GM12878 (cell line): ENCODE results near the gene LRGUK. TPM values are rescaled to one million over a fixed set of nuclear protein-coding genes. Genes with fewer than 3 reads are reported as not detected.

Source experiments
- ATAC-seq: fragments of 200-7000 bp; cut with Tn5 transposase; 3 replicates; pipeline ENCODE4 v1.9.1; 2020; ENCODE audit warnings: mild to moderate bottlenecking, moderate library complexity
- BruUV-seq: library from RNA; stranded (reverse); fragments of 400-500 nt; replicated peaks from 2 replicates; lab custom pipeline; 2021; lab: Mats Ljungman, UMichigan
- CTCF ChIA-PET: fragments of 300-600 bp; sonication (Branson Sonifier 250); formaldehyde crosslinking; extraction: SDS; loops from one replicate; lab custom pipeline; 2021; ENCODE audit warnings: inconsistent platforms; lab: Yijun Ruan, JAX
- POLR2A ChIA-PET: fragments of 350-600 bp; formaldehyde crosslinking; extraction: SDS; loops from one replicate; lab custom pipeline; 2021; ENCODE audit warnings: inconsistent platforms; lab: Charles Lee
- RAD21 ChIA-PET: fragments of 300-600 bp; sonication (Branson Sonifier 250); formaldehyde crosslinking; loops from one replicate; lab custom pipeline; 2023; ENCODE audit warnings: antibody characterized with exemption; ENCODE audit not compliant: unreplicated experiment; lab: Charles Lee
- SMC1A ChIA-PET: fragments of 300-600 bp; sonication (Branson Sonifier 250); formaldehyde crosslinking; loops from one replicate; lab custom pipeline; 2023; ENCODE audit not compliant: unreplicated experiment, uncharacterized antibody; lab: Charles Lee
- DNase-seq: peaks from one replicate; pipeline ENCODE4 v3.0.0-alpha.2; 2011; ENCODE audit warnings: low read depth, low spot score
- FAIRE-seq: peaks from 3 replicates; lab custom pipeline; 2011; peaks lifted over from hg19 to GRCh38; lab: Jason Lieb, UNC
- H2AFZ ChIP-seq: 2 replicates; pipeline ENCODE4 v1.6.0; 2011; ENCODE audit warnings: low read depth, low read length, control low read depth; ENCODE audit not compliant: control insufficient read depth
- H3K27ac ChIP-seq: 2 replicates; pipeline ENCODE4 v1.5.1; 2011; ENCODE audit warnings: control low read depth; ENCODE audit not compliant: control insufficient read depth, insufficient read depth
- H3K27me3 ChIP-seq, 2 experiments: replicated peaks in 1 of 2; 2 replicates each; pipeline versions ENCODE4 v1.6.0 to v1.6.1; 2011; ENCODE audit warnings: low read length in 1 of 2; ENCODE audit not compliant: control insufficient read depth in 2 of 2, insufficient read depth in 2 of 2
- H3K36me3 ChIP-seq, 2 experiments: 2 replicates each; pipeline ENCODE4 v1.5.1; 2011; ENCODE audit warnings: low read length in 1 of 2; ENCODE audit not compliant: control insufficient read depth in 2 of 2, insufficient read depth in 2 of 2
- H3K4me1 ChIP-seq: 2 replicates; pipeline ENCODE4 v1.6.1; 2011; ENCODE audit warnings: mild to moderate bottlenecking, low read length, moderate library complexity, mixed read lengths; ENCODE audit not compliant: control insufficient read depth, insufficient read depth
- H3K4me2 ChIP-seq: 2 replicates; pipeline ENCODE4 v1.6.0; 2011; ENCODE audit warnings: control low read depth; ENCODE audit not compliant: control insufficient read depth, insufficient read depth
- H3K4me3 ChIP-seq: fragments of 200-600 bp; sonication (generic); 2 replicates; pipeline ENCODE4 v1.5.1; 2016
- H3K79me2 ChIP-seq: 2 replicates; pipeline ENCODE4 v1.6.0; 2011; ENCODE audit warnings: low read length; ENCODE audit not compliant: control insufficient read depth, insufficient read depth
- H3K9ac ChIP-seq: 2 replicates; pipeline ENCODE4 v1.8.0; 2011; ENCODE audit warnings: low read length, control low read depth, mixed read lengths; ENCODE audit not compliant: control insufficient read depth, insufficient read depth
- H3K9me3 ChIP-seq: replicated peaks from 3 replicates; pipeline ENCODE4 v1.5.1; 2011; ENCODE audit warnings: mild to moderate bottlenecking, low read length; ENCODE audit not compliant: control insufficient read depth, insufficient read depth
- H4K20me1 ChIP-seq: 2 replicates; pipeline ENCODE4 v1.6.0; 2011; ENCODE audit not compliant: control insufficient read depth, insufficient read depth
- BCLAF1 ChIP-seq: fragments of 450-650 bp; IDR thresholded peaks from 2 replicates; pipeline ENCODE4 v1.6.1; 2017; ENCODE audit warnings: antibody characterized with exemption, mild to moderate bottlenecking, moderate library complexity
- BRCA1 ChIP-seq: IDR thresholded peaks from 2 replicates; pipeline ENCODE4 v1.6.1; 2011; ENCODE audit warnings: low read depth, low read length, improper control_type of control experiment
- HDAC6 ChIP-seq: fragments of 200-600 bp; sonication (generic); IDR thresholded peaks from one replicate; pipeline ENCODE4 v1.8.0; 2017; ENCODE audit warnings: antibody characterized with exemption; ENCODE audit not compliant: unreplicated experiment
- IKZF1 ChIP-seq: fragments of 450-650 bp; conservative IDR thresholded peaks from 2 replicates; pipeline ENCODE4 v1.6.1; 2017; ENCODE audit warnings: antibody characterized with exemption, mild to moderate bottlenecking
- JUND ChIP-seq: IDR thresholded peaks from 2 replicates; pipeline ENCODE4 v1.6.1; 2012; ENCODE audit warnings: low read depth, mild to moderate bottlenecking, low read length, improper control_type of control experiment, moderate library complexity
- LARP7 ChIP-seq: fragments of 450-650 bp; IDR thresholded peaks from 2 replicates; pipeline ENCODE4 v1.6.1; 2017; ENCODE audit warnings: mild to moderate bottlenecking
- SUPT20H ChIP-seq: IDR thresholded peaks from 2 replicates; pipeline ENCODE4 v1.6.1; 2011; ENCODE audit warnings: low read depth, mild to moderate bottlenecking, low read length, moderate library complexity, borderline replicate concordance; ENCODE audit not compliant: control insufficient read depth
- ZBTB40 ChIP-seq: fragments of 450-650 bp; IDR thresholded peaks from 2 replicates; pipeline ENCODE4 v1.6.1; 2016; ENCODE audit warnings: mild to moderate bottlenecking, moderate library complexity, borderline replicate concordance
- WGBS: methylation state at CpG from one replicate; pipeline ENCODE4 v1.1.6; 2016; ENCODE audit warnings: low lambda C conversion rate; ENCODE audit not compliant: insufficient replicate concordance, insufficient coverage; ENCODE audit errors: missing lambda C conversion rate; 5-methylcytosine and 5-hydroxymethylcytosine counted together
- in situ Hi-C: fragments of 300-500 bp; cut with MboI; formaldehyde crosslinking; loops from 9 replicates; pipeline ENCODE4 v1.14.3; 2018; ENCODE audit warnings: mixed read lengths
- intact Hi-C: fragments of 100-400 bp; cut with micrococcal nuclease; formaldehyde crosslinking; loops from one replicate; pipeline ENCODE4 v1.14.2; 2022; ENCODE audit not compliant: unreplicated experiment
- polyA plus RNA-seq, 11 experiments: library from polyadenylated mRNA; depleted of rRNA in 4 of 11; unstranded in 6 of 11; stranded (reverse) in 5 of 11; fragments of >200 nt; fragmentation: Nextera tagmentation in 4 of 11; fragmentation: Illumina TruSeq in 1 of 11; extraction: Ambion mirVana in 4 of 11; extraction: Trizol in 1 of 11; gene quantifications; 1 replicate in 1 of 11; 2 replicates in 10 of 11; pipeline versions ENCODE4 v1.2.1 to v1.2.3, GENCODE V29; 2011 to 2016; ENCODE audit warnings: inconsistent platforms in 2 of 11, missing spikeins in 2 of 11, low read depth in 1 of 11
- total RNA-seq, 4 experiments: library from RNA; depleted of rRNA in 3 of 4; stranded (reverse); fragments of >200 nt in 3 of 4; fragmentation: Illumina TruSeq in 1 of 4; extraction: Trizol in 1 of 4; gene quantifications; 2 replicates each; pipeline versions ENCODE4 v1.2.1 to v1.2.3, GENCODE V29; 2013 to 2021
- TF ChIP-seq, protein P1 (sequence below): fragments of 450-650 bp; IDR thresholded peaks from 2 replicates; pipeline ENCODE4 v1.6.1; 2017; ENCODE audit warnings: mild to moderate bottlenecking

LRGUK gene
- total and polyA plus RNA-seq, 10 of the 15 experiments (the other 5 are each of a cell fraction or from before 2014, with no cell fraction given): 0.04 to 0.14 (median 0.08) TPM; not detected in 3

DNA sequence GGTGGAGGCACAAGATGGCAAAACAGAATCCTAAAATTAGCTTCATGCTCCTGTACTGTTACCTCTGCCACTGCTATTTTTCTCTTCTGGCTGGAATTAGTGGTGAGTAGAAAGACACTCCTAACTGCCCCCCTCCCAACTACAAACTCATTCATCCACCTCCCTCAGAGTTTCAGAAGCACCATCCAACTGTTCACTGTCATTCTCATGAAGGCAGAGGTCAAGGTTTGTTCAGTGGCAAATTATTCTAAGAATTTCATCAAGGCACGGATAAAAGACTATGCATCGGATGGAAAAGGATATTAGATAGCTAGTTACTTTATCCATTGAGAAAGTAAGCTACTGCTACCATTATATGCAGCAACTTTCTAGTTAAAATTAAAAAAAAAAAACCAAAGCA is 59.7 kb downstream of the LRGUK start:
- ChIA-PET SMC1A (interaction anchor here (1.2 kb wide), 1 partner anchor 13 kb away, joined by 3 read pairs; no protein-coding TSS in a partner anchor), CTCF (no interaction called here), POLR2A (no interaction called here), RAD21 (interaction anchor here (1.0 kb wide), 1 partner anchor 39 kb away, joined by 4 read pairs; no protein-coding TSS in a partner anchor)
- TF ChIP-seq LARP7 (no peak), IKZF1 (no peak), ZBTB40 (no peak), BCLAF1 (no peak), HDAC6 (no peak), BRCA1 (no peak), SUPT20H (no peak), JUND (no peak)
- TF ChIP-seq, protein P1, sequence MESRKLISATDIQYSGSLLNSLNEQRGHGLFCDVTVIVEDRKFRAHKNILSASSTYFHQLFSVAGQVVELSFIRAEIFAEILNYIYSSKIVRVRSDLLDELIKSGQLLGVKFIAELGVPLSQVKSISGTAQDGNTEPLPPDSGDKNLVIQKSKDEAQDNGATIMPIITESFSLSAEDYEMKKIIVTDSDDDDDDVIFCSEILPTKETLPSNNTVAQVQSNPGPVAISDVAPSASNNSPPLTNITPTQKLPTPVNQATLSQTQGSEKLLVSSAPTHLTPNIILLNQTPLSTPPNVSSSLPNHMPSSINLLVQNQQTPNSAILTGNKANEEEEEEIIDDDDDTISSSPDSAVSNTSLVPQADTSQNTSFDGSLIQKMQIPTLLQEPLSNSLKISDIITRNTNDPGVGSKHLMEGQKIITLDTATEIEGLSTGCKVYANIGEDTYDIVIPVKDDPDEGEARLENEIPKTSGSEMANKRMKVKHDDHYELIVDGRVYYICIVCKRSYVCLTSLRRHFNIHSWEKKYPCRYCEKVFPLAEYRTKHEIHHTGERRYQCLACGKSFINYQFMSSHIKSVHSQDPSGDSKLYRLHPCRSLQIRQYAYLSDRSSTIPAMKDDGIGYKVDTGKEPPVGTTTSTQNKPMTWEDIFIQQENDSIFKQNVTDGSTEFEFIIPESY: no peak
- no peaks in the 10 kb centered on the region for H3K4me1 ChIP-seq
- no peaks in the 10 kb centered on the region for H4K20me1 ChIP-seq
- WGBS: 20% methylated on average over 2 of the region's 2 CpGs
- in situ Hi-C loops: no loop called here
- no peak for DNase-seq
- H3K36me3 ChIP-seq: no peaks in the 10 kb centered on the region
- H3K4me3 ChIP-seq: no peak overlapping the region
- no TSS peak for BruUV-seq
- no peak for FAIRE-seq
- intact Hi-C loops: no loop called here
- H3K9ac ChIP-seq: no peak overlapping the region
- ATAC-seq: no peak
- H3K27me3 ChIP-seq: no peaks in the 10 kb centered on the region
- no peak overlapping the region for H2AFZ ChIP-seq
- H3K4me2 ChIP-seq: no peak overlapping the region
- H3K9me3 ChIP-seq: no peaks in the 10 kb centered on the region
- no peaks in the 10 kb centered on the region for H3K79me2 ChIP-seq
- H3K27ac ChIP-seq: no peak overlapping the region
